Pancreas (tissue), 10 donors: ENCODE measurements around the gene L2HGDH. TPM values are rescaled to one million over a fixed set of nuclear protein-coding genes. Genes with fewer than 3 reads are reported as not detected.

ENCODE experiments used
- ATAC-seq, 4 donors: fragments of 200-7000 bp; cut with Tn5 transposase; one replicate each; pipeline versions ENCODE4 v1.8.0 to v1.9.1; 2020; ENCODE audit warnings: mild to moderate bottlenecking in 4 of 4, moderate library complexity in 4 of 4
- DNase-seq, 6 donors: peaks; one replicate each; pipeline ENCODE4 v3.0.0-alpha.2; 2020
- FAIRE-seq: peaks from 2 replicates; lab custom pipeline; 2012; peaks lifted over from hg19 to GRCh38; lab: Jason Lieb, UNC
- H3K27ac ChIP-seq, 4 donors: fragments of 200-600 bp; sonication (generic); 1 replicate in 3 of 4; 2 replicates in 1 of 4; pipeline versions ENCODE4 v1.5.0 to v1.8.0; 2020
- H3K27me3 ChIP-seq, 4 donors: fragments of 200-600 bp; one replicate each; pipeline ENCODE4 v1.8.0; 2021
- H3K36me3 ChIP-seq, 3 donors: fragments of 200-600 bp; sonication (generic) in 1 of 3; one replicate each; pipeline versions ENCODE4 v1.5.0 to v1.8.0; 2020 to 2021
- H3K4me1 ChIP-seq, 3 donors: fragments of 200-600 bp; one replicate each; pipeline ENCODE4 v1.8.0; 2021
- H3K4me3 ChIP-seq, 4 donors: fragments of 200-600 bp; sonication (generic) in 2 of 4; one replicate each; pipeline versions ENCODE4 v1.5.0 to v1.8.0; 2020 to 2021
- H3K9me3 ChIP-seq, 4 donors: fragments of 200-600 bp; one replicate each; pipeline ENCODE4 v1.8.0; 2021
- CTCF ChIP-seq, 4 donors: fragments of 200-600 bp; sonication (generic) in 3 of 4; IDR thresholded peaks; one replicate each; pipeline versions ENCODE4 v1.5.0 to v1.8.0; 2021; ENCODE audit warnings: antibody characterized with exemption in 4 of 4
- WGBS, 2 donors: extraction: QIAGEN DNeasy Blood & Tissue Kit; methylation state at CpG; one replicate each; pipeline ENCODE4 v1.1.7; 2013; 5-methylcytosine and 5-hydroxymethylcytosine counted together
- intact Hi-C, 3 donors: fragments of 100-400 bp; cut with DNase I; formaldehyde crosslinking; loops; one replicate each; pipeline versions ENCODE4 v1.11.1 to v1.14.2; 2022
- polyA plus RNA-seq, 2 donors: library from polyadenylated mRNA; stranded (reverse); fragments of 200-250 nt; gene quantifications; one replicate each; pipeline ENCODE4 v1.2.3, GENCODE V29; 2013
- total RNA-seq, 6 donors: library from RNA; stranded (reverse); fragmentation: NEBNext Ultra II Directional in 4 of 6; extraction: Animal tissue kit (Norgen Biotek cat#: 25700) in 4 of 6; gene quantifications; one replicate each; pipeline versions ENCODE4 v1.2.1 to v1.2.4, GENCODE V29; 2021 to 2023
- donor health status: healthy with polysubstance abuse.
- donor health status: DM: no; HTN: no; CAD: no; lungs with moderate emphysema.
- donor health status: DM: no; HTN: no; CAD: no.
- donor health status: control.
- donor health status: control.
- donor health status: Bipolar disorder and iron deficiency.
- donor health status: DM: yes; HTN: yes; CAD: no.
- donor health status: DM: no; HTN: no; CAD: no.
- donor health status: DM: no; HTN: no; CAD: no.
- donor health status: DM: yes; HTN: yes; CAD: no.

The L2HGDH gene
- total and polyA plus RNA-seq, 8 donors: 0.99 to 5.1 (median 3.4) TPM

GRCh38 chr14:50342221-50343078 lies 30.4 kb upstream of the L2HGDH start:
- intact Hi-C loops: no loop called here
- DNase-seq: peak in 4 of 6 donors; percentile 20 to 51 (median 30)
- H3K27me3 ChIP-seq: no peaks in the 10 kb centered on the region
- whole genome bisulfite sequencing, 2 donors: 17 to 23% methylated on average over 8 of the region's 8 CpGs
- H3K9me3 ChIP-seq: no peaks in the 10 kb centered on the region
- H3K4me1 ChIP-seq: peaks cover 0 to 3% (median 0%) of the 10 kb centered on the region in 3 donors
- H3K27ac ChIP-seq: no peak overlapping the region
- peak; percentile 68 to 89 (median 82) for ATAC-seq
- H3K36me3 ChIP-seq: no peaks in the 10 kb centered on the region
- FAIRE-seq: no peak
- no peak overlapping the region for H3K4me3 ChIP-seq
- TF ChIP-seq CTCF (IDR thresholded peaks at IDR 0.05): no peak

- ATAC-seq: no peak
- DNase-seq: no peak
- intact Hi-C loops: no loop called here
- 85 to 86% methylated on average over 9 of the region's 9 CpGs for WGBS, 2 donors
- Histone ChIP-seq H3K4me1 (peaks cover 0 to 3% (median 2%) of the 10 kb centered on the region in 3 donors), H3K27ac (no peak overlapping the region), H3K27me3 (no peaks in the 10 kb centered on the region), H3K36me3 (no peaks in the 10 kb centered on the region), H3K9me3 (no peaks in the 10 kb centered on the region), H3K4me3 (no peak overlapping the region)
- FAIRE-seq: no peak
- TF ChIP-seq CTCF (IDR thresholded peaks at IDR 0.05): no peak
Measured at GRCh38 chr14:50340963-50341362, 28.9 kb upstream of the L2HGDH start.

- DNase-seq (no peak), FAIRE-seq (no peak), ATAC-seq (no peak)
- TF ChIP-seq CTCF (IDR thresholded peaks at IDR 0.05): no peak
- Histone ChIP-seq H3K27ac (no peak overlapping the region), H3K36me3 (no peaks in the 10 kb centered on the region), H3K9me3 (no peaks in the 10 kb centered on the region), H3K27me3 (no peaks in the 10 kb centered on the region), H3K4me1 (peaks cover 8 to 11% (median 9%) of the 10 kb centered on the region in 3 donors), H3K4me3 (no peak overlapping the region)
- WGBS, 2 donors: 82 to 83% methylated on average over 5 of the region's 5 CpGs
- intact Hi-C loops: no loop called here
Measured at GRCh38 chr14:50340045-50340444, 28.0 kb upstream of the L2HGDH start.

GRCh38 chr14:50339178-50339804 lies 27.3 kb upstream of the L2HGDH start:
- no peak for ATAC-seq
- intact Hi-C loops: no loop called here
- DNase-seq: no peak
- Histone ChIP-seq H3K27me3 (no peaks in the 10 kb centered on the region), H3K4me1 (peaks cover 12 to 15% (median 13%) of the 10 kb centered on the region in 3 donors), H3K27ac (no peak overlapping the region), H3K9me3 (no peaks in the 10 kb centered on the region), H3K36me3 (no peaks in the 10 kb centered on the region), H3K4me3 (no peak overlapping the region)
- no peak for TF ChIP-seq CTCF (IDR thresholded peaks at IDR 0.05)
- 34 to 38% methylated on average over 3 of the region's 3 CpGs for WGBS, 2 donors
- FAIRE-seq: no peak
